ENCODE data around the gene SIGLEC11.
"Not testable (repeated sequence)": the region's sequence is repeated elsewhere in the genome, so short reads cannot be mapped to it uniquely, and the experiment has no call there.

SIGLEC11 gene

DNA sequence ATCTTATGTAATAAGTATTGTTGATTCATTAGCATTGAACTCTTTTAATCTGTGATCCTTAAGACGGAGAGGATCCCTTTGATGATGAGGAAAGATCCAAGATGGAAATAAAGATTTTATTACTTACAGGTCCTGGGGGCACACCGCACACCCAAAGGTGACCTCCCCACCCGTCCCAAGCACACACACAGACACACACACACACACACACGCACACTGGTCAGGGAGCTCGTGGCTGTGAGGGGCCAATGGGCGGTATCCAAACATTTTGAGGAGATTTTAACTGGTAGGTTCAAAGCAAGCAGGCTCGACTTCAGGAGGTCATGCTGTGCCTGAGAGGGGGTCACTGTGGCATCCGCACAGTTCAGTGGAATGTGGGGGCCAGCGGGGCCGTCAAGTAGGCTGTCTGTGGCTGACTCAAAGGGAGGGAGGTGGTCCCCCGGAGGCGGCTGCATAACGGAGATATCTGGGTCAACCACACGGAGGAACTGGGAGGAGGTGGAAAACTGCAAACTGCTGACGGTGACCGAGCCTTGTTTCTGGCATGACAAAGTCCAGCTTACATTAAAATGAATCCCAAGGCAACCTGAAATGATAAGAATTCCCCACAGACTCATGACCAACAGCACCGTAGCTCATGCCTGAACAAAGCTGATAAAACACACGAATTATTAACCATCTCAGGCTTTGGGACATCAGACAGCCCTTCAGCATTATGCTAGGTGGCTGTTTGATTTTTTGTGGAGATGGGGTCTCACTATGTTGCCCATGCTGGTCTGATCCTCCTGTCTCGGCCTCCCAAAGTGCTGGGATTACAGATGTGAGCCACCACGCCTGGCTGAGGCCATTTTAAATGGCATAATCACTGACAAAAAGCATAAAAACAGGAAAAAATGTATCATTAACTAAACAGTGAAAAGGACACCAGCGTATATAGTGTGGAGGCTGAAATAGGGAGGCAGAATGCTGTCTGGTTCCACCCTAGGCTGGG lies 20.9 kb upstream of the SIGLEC11 start:
- no peak for DNase-seq (ENCODE audit: low read depth in 2 of 2)

DNA sequence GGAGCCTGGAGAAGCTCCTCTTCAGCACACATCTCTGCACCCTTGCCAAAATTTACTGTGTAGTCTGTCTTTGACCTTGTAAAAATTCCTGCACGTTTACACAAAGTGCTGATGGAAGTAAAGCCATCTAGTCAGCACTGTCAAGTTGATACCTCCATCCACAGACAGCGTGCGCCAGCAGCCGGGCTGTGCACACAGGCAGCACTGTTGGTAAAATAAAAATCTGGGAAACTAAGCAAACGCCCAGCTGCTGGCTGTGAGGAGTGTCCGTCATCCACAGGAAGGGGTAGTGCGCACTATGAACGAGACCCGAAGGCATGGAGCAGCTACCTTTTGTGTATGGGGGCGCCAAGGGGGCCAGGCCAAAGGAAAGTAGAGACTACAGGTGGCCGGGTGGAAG lies 17.4 kb upstream of the SIGLEC11 start:
- DNase-seq (ENCODE audit: low read depth in 2 of 2): no peak

DNA sequence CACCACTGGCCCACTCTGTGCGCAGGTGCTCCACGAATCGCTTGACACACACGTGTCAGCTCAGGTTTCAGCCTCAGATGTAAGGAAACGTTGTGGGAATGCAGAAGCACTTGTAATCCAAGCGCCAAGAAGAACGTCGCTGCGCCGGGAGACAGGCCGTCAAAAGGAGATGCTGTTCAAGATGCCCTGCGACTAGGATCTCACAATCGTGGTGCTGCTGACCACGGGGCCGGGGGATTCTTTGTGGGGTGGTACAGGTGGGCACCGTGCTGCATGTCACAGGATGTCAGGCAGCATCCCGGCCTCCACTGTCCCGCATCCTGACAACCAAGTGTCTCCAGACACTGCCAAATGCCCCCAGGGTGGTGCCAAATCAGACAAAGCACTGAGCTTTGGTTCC lies 16.9 kb upstream of the SIGLEC11 start:
- no peak for DNase-seq (ENCODE audit: low read depth in 2 of 2)

DNA sequence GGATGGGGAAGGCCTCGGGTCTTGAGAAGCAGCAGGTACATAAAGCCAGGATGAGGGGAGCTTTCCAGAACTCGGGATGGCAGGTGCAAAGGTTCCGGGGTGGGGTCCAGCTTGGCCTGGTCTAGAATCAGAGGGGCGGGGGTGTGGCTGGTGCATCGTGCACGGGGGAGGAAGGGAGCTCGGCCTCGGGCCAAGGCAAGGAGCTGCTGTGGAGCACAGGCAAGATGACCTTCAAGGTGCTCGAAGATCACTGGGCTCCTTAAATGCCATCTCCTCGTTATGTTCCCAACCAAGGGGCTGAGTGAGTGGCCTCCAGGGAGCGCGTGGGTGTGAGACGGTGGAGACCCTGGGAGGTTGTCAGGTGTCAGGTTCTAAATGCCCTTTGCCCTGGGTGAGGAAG lies 16.1 kb upstream of the SIGLEC11 start:
- DNase-seq (ENCODE audit: low read depth in 2 of 2): no peak

DNA sequence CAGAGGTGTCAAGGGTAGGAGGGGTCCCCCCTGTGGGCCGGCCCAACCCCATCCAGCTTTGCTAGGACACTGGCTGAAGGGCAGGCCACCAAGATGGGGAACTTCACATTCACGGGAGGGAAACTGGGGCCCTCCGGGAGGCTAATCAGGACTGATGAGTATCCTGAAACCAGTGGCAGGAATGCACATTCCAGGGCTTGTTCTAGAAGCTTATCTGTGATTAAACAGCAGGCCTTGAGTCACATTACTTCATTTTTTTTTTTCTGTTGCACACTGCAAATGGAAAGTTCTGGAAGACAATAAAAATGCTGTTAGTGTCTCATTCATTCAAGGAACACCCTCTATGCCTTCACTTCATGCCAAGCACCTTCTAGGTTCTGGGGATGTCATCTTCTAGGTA lies 15.5 kb upstream of the SIGLEC11 start:
- no peak for DNase-seq (ENCODE audit: low read depth in 2 of 2)

DNA sequence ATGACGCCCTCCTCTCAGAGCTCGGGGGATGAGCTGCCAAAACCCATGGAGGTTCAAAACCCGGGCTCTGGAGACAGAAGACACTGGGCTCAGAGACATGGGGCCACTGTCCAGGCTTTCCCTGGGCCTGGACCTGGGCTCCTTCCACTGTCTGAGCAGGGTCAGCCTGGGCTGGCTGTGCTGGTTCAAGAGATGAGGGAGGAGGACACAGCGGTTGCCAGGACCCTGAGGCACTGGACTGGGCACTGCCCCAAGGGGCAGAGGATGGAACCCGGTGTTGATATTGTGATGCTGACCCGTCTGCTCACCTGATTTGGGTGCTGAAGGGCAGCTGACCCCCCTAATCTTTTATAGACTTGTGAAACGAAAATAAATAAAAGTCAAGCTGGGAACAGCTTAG lies 14.1 kb upstream of the SIGLEC11 start:
- DNase-seq (ENCODE audit: low read depth in 2 of 2): no peak

DNA sequence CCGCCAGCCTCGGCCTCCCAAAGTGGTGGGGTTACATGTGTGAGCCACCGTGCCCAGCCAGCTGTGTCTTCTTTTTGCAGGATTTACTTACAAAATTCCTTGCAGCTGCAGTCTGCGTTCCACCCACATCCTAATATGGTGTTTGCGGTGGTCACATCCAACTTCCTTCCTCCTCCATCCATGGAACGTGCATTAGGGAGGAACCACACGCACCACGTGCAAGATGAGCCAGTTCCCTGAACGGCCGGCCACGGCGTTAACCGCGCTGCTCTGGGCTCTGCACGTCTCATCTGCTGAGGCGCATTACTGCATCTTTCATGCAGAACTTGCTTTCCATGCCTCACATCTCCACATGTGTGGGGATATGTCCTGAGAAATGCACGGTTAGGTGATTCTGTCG lies 13.0 kb upstream of the SIGLEC11 start:
- DNase-seq (ENCODE audit: low read depth in 2 of 2): no peak

DNA sequence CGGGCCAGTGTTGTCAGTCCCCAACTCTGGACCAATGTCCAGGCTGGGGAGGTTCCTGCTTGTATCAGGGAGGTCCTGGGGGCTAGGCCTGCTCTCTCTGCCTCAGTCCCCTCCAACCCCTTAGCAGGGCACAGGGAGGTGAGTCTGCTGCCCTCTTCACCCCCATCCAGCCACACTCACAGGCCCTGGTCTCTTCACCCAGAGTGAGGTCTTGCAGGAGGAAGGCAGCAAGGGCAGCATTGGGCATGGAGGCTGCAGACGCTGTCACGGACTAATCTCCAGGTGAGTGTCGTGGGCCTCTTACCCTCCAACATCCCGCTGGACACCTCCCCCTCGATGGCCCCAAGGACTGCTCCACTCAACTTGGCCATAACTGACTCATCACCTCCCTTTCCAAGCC lies 11.9 kb upstream of the SIGLEC11 start:
- no peak for DNase-seq (ENCODE audit: low read depth in 2 of 2)

DNA sequence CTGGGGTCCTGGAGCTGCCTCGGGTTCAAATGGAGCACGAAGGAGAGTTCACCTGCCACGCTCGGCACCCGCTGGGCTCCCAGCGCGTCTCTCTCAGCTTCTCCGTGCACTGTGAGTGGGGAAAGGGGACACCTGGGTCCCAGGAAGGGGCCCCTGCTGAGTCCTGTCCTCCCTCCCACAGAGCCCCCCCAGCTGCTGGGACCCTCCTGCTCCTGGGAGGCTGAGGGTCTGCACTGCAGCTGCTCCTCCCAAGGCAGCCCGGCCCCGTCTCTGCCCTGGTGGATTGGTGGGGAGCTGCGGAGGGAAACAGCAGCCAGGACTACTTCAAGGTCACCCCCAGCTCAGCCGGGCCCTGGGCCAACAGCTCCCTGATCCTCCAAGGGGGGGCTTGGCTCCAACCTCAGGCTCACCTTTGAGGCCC lies 11.0 kb upstream of the SIGLEC11 start:
- no peak for DNase-seq (ENCODE audit: low read depth in 2 of 2)

DNA sequence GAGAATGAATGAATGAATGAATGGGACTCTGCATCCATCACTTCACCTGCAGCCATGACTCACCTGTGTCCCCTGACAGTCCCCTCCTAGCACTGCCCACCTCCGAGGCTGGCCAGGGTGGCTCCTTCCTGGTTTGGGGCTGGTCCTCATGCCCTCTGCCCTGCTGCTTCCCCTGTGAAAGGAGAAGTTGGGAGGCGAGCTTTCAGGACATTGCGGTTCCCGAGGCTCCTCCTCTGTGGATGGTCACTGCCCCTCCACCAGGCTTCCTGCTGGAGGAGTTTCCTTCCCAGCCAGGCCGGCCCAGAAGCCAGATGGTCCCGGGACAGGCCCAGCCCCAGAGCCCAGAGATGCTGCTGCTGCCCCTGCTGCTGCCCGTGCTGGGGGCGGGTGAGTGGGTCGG lies 8.4 kb upstream of the SIGLEC11 start:
- not testable (repeated sequence) for DNase-seq (ENCODE audit: low read depth in 2 of 2)

DNA sequence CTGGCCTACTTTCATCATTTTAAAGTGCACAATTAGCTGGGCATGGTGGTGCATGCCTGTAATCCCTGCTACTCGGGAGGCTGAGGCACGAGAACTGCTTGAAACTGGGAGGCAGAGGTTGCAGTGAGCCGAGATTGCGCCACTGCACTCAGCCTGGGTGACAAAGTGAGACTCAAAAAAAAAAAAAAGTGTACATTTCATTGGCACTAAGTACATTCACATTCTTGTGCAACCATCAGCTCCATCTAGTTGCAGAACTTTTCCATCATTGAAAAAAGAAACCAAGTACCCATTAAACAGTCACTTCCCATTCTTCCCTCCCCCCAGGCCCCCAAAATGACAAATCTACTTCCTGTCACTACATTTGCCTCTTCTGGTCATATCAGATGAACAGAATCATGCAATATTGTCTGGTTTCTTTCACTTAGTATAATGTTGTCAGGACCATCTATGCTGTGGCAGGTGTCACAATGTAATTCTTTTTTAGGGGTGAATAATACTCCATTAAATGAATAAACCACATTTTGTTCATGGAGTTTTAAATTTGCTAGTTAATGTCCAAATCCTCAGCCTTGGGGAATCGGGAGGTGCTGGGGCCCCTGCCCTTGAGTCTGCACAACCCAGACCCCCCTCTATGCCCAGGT lies 7.4 kb upstream of the SIGLEC11 start:
- DNase-seq (ENCODE audit: low read depth in 2 of 2): no peak

DNA sequence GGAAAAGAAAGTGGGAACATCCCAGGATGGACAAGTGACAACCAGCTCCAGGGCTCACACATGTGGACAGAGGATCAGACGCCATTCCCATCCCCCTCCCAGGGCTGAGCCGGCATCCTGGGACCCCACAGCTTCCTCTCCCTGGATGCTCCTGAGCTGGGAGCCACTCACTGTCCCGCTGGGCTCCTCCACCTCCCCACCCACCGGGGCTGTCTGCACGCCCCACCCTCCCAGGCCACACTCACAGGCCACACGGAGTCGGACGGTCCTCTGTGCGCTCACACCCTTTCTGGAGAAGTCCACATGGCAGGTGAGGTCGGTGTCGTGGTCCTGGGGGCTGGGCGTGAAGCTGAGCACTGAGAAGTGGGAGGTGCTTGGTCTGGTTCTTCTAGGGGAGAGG lies 1.1 kb downstream of the SIGLEC11 start:
- DNase-seq (ENCODE audit: low read depth in 2 of 2): not testable (repeated sequence)

DNA sequence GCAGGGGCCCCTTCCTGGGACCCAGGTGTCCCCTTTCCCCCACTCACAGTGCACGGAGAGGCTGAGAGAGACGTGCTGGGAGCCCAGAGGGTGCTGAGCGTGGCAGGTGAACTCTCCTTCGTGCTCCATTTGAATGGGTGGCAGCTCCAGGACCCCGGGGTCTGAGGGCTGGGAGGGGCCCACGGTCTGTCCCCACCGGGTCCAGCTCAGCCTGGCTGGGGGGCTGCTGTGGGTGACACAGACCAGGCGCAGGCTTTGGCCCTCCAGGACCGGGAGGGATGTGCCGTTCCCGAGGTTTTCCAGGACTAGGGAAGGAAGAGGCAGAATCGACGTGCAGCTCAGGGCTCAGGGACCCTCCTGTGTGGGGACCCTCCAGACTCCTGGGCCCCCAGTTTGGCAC lies 2.4 kb downstream of the SIGLEC11 start:
- DNase-seq (ENCODE audit: low read depth in 2 of 2): not testable (repeated sequence)

DNA sequence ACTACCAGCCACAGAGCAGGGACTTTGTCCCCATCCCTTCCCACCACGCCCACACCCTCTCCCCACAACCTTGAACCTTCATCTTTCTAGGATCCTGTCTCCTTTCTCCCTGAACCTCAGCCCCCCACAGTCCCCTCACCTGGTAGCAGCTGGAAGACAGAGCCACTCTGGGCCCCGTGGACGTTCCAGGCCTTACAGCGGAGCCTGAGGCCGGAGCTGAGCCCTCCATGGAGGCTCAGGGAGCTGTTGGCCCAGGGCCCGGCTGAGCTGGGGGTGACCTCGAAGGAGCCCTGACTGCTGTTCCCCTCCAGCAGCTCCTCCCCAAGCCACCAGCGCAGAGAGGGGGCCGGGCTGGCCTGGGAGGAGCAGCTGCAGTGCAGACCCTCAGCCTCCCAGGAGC lies 2.8 kb downstream of the SIGLEC11 start:
- DNase-seq (ENCODE audit: low read depth in 2 of 2): not testable (repeated sequence)

DNA sequence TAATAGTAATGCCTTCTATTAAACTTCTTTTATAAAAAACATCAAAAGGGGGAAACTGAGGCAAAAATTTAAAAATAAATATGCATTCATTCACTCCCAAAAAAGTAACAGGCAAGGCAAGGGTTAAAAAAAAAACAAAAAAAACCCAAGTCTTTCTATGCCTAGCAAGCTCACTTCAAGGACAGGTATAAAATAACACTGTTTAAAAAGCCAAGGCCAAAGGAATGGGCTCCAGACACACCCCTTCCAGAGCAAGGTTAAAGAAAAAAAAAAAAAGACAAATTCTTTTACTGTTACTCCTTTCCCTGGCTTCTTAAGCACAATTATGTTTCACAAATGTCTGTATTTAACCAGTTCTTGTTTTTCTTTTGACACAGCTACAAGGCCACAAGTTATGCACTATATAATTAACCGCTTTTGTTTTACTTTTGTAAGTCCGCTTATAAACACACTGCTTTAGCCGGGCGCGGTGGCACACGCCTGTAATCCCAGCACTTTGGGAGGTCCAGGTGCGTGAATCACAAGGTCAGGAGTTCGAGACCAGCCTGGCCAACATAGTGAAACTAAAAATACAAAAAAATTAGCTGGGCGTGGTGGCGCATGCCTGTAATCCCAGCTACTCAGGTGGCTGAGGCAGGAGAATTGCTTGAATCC lies 3.6 kb downstream of the SIGLEC11 start:
- DNase-seq (ENCODE audit: low read depth in 2 of 2): no peak

DNA sequence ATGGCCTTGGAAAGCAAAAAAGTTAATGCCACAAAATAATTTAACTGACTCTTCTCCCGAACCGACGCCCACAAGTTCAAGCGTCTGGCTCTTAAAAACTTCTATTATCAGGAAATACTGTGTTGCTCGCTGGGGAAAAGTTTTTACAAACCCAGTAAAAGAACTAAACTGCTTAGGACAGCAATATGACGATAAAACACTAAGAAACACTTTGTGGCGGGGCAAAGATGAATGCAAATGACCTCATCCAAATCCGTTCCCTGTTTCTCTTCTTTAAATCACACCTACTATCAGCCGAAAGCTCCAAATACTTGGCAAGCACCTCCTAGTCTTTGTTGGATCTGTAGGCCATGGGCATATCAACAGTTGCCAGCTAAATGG lies 4.9 kb downstream of the SIGLEC11 start:
- DNase-seq (ENCODE audit: low read depth in 2 of 2): no peak

DNA sequence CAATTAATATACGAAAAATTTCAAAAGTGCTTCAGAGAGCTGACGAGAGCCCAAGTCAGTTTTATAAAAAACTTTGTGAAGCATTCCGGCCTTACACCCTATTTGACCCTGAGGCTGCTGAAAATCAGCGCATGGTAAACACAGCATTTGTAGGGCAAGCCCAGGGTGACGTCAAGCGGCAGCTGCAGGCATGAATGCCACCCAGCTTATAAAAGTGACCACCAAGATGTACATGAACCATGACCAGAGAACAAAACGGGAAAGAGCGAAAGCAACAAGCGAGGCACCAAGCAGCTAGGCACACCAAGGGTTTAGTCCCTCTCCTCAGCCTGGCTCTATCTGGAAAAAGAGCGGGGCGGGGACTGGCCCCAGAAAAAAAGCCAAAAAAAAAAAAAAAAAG lies 6.0 kb downstream of the SIGLEC11 start:
- DNase-seq (ENCODE audit: low read depth in 2 of 2): no peak

DNA sequence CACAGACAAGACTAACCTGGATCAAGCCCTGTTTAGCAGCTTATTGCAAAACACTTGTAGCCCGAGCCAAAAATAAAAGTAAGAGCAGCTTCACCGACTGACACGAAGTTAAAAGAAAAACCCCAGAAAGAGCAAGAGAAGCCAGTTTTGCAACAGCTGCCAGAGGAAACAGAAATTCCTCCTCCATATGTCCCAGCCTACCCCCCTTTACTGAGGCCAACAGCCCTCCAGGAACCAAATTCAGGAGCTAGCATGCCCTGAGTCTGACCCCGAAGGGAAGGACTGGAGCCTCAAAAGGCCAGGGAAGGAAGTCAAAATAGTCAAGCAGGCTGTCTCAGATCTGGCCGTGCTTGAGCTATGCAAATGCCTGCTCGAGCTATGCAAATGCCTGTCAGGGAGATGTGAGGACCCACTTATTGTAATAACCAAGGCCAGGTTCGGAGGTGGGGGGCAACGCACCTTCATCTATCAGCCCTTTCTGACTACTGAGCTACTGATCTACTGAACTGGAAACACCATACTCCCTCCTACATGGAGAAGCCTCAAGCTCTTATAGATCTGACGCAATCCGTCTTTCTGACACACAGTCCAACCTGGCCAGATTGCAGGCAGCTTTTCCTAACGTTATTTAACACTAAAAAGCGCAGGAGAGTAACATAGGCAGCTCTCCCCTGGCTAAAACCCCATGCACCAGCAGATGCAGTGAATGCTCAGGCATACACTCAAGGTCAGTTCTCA lies 6.7 kb downstream of the SIGLEC11 start:
- DNase-seq (ENCODE audit: low read depth in 2 of 2): no peak

DNA sequence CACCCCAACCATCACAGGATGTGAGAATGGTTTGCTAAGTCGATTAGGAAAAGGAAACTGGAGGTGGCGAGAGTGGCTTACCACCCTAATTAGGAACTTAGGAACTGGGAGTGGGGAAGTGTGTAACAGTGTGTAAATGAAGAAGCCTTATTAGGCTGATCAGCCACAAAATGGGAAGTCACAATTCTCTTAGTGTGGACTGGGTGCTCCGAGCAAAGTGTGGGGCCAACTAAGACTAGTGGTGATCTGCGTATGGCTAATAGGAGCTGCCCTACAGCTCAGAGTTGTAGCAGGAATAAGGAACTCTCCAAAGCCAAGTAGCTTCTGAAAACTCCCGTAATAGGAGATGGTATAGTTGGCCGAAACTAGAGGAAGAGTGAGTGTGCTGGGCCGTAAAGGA lies 7.6 kb downstream of the SIGLEC11 start:
- DNase-seq (ENCODE audit: low read depth in 2 of 2): no peak

DNA sequence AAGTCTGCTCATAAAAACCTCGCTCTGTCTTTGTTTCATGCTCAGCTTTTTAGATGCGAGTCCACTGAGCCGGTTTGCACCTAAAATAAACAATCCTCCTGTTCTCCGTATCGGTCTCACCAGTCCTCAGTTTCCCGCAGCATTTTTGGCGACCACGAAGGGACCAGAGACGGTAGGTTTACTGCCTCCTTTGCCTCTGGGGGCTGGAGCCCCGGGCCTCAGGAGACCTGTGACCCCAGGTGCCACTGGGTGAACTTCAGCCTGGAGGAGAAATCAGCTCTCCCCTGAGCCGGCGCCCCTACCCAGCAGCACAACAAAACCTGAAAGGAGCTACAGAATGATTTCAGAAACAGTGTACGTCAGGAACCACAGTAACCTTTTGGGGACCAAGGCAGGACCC lies 8.1 kb downstream of the SIGLEC11 start:
- no peak for DNase-seq (ENCODE audit: low read depth in 2 of 2)

DNA sequence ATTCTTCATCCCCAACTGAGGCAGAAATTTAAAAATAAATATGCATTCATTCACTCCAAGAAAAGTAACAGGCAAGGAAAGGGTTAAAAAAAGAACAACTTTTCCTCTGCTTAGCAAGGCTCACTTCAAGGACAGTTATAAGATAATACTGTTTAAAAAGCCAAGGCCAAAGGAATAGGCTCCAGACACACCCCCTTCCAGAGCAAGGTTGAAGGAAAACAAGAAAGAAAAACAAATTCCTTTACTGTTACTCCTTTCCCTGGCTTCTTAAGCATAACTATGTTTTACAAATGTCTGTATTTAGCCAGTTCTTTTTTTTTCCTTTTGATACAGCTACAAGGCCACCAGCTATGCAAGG lies 8.5 kb downstream of the SIGLEC11 start:
- no peak for DNase-seq (ENCODE audit: low read depth in 2 of 2)

DNA sequence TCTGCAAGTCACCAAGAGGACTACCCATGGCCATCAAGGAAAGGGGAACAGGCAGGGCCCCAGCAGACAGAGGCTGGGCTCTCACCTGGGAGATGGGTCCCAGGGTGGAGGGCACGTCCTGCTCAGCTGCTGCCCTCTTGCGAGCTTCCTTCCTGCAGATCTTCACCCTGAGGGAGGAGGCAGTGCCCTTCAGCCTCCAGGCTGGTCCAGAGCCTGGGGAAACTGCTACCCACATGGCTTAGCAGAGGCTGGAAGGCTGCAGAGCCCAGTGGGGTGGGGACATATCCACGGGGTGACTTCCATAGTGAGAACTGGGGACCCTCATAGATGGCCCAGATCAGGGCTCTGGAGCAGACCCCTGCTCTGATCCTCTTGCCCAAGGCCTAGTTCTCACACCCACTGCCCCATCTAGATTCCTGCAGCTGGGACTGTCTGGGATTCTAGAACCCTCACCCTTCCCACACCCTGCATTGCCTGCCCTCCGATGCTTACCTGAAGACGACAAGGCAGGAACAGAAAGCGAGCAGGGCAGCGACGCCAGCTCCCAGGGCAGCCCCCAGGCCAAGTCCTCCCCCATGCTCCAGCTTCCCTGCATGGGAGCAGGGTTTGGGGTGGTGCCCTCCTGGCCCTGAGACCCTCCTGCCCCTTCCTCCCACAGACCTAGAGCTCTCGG lies 9.0 kb downstream of the SIGLEC11 start:
- DNase-seq (ENCODE audit: low read depth in 2 of 2): no peak
